Stimulated activated CD4-positive, alpha-beta T cell treated with anti-CD3 and anti-CD28 coated beads, Interleukin-1b, Interleukin-23, amount 100 ng/mL, for 1 hour (primary cell): ENCODE measurements around the gene DNAL4.

Experiments
- DNase-seq, 2 donors: peaks; one replicate each; pipeline ENCODE4 v3.0.0-alpha.2; 2020; ENCODE audit warnings: low read depth in 2 of 2

The DNAL4 gene

GRCh38 chr22:38758276-38758945 lies 35.5 kb downstream of the DNAL4 start:
- DNase-seq = peak in 1 of 2 donors; percentile 61

- DNase-seq = no peak
Measured at GRCh38 chr22:38757464-38757757, 36.5 kb downstream of the DNAL4 start.

GRCh38 chr22:38756711-38757463 lies 37.1 kb downstream of the DNAL4 start:
- DNase-seq = no peak

- peak; percentile 87 to 90 for DNase-seq
Measured at GRCh38 chr22:38755911-38756532, 37.9 kb downstream of the DNAL4 start, which contains the start of gene SUN2. Gene SUN2, minus strand, starts transcription at chr22:38755998. Its CDS starts 3,370 bp downstream, at chr22:38752628.

GRCh38 chr22:38755155-38755910 lies 38.6 kb downstream of the DNAL4 start:
- DNase-seq = no peak

- DNase-seq = no peak
Measured at GRCh38 chr22:38754751-38755154, 39.2 kb downstream of the DNAL4 start.

- no peak for DNase-seq
Measured at GRCh38 chr22:38753948-38754750, 39.8 kb downstream of the DNAL4 start.

GRCh38 chr22:38751422-38752346 lies 42.3 kb downstream of the DNAL4 start:
- no peak for DNase-seq

- DNase-seq = no peak
Measured at GRCh38 chr22:38751066-38751421, 42.9 kb downstream of the DNAL4 start.

GRCh38 chr22:38750638-38751037 lies 43.3 kb downstream of the DNAL4 start:
- DNase-seq = no peak

- DNase-seq = no peak
Measured at GRCh38 chr22:38750104-38750503, 43.8 kb downstream of the DNAL4 start.

GRCh38 chr22:38748487-38749136 lies 45.3 kb downstream of the DNAL4 start:
- no peak for DNase-seq

- DNase-seq = no peak
Measured at GRCh38 chr22:38745676-38746460, 48.1 kb downstream of the DNAL4 start.

GRCh38 chr22:38744981-38745380 lies 49.0 kb downstream of the DNAL4 start:
- no peak for DNase-seq

GRCh38 chr22:38742176-38742942 lies 51.6 kb downstream of the DNAL4 start:
- DNase-seq = no peak

- no peak for DNase-seq
Measured at GRCh38 chr22:38741576-38741975, 52.4 kb downstream of the DNAL4 start.

- DNase-seq = no peak
Measured at GRCh38 chr22:38741166-38741565, 52.8 kb downstream of the DNAL4 start.

- DNase-seq = no peak
Measured at GRCh38 chr22:38740754-38741153, 53.2 kb downstream of the DNAL4 start.
